ES-I3 (cell line): ENCODE data around the gene TBXA2R.
"Not testable (repeated sequence)": the region's sequence is repeated elsewhere in the genome, so short reads cannot be mapped to it uniquely, and the experiment has no call there.

ENCODE experiments used
- H3K36me3 ChIP-seq: 2 replicates; pipeline ENCODE4 v1.6.1; 2013; ENCODE audit warnings: mild to moderate bottlenecking, low read length, control low read depth, moderate library complexity; ENCODE audit not compliant: insufficient read depth
- H3K4me1 ChIP-seq: 2 replicates; pipeline ENCODE4 v1.6.1; 2013; ENCODE audit warnings: mild to moderate bottlenecking, control low read depth, low read length; ENCODE audit not compliant: insufficient read depth
- H3K9ac ChIP-seq: 2 replicates; pipeline ENCODE4 v1.6.1; 2013; ENCODE audit warnings: low read depth, mild to moderate bottlenecking, low read length, moderate library complexity
- H3K9me3 ChIP-seq: 2 replicates; pipeline ENCODE4 v1.6.1; 2013; ENCODE audit warnings: mild to moderate bottlenecking, low read length, moderate library complexity; ENCODE audit not compliant: control insufficient read depth, insufficient read depth

The TBXA2R gene

GRCh38 chr19:3632739-3633558 lies 26.3 kb upstream of the TBXA2R start:
- H3K9ac ChIP-seq: no peak overlapping the region
- no peaks in the 10 kb centered on the region for H3K4me1 ChIP-seq
- no peaks in the 10 kb centered on the region for H3K9me3 ChIP-seq
- peaks cover 3% of the 10 kb centered on the region; the same call in 1 of the 2 replicates for H3K36me3 ChIP-seq

DNA sequence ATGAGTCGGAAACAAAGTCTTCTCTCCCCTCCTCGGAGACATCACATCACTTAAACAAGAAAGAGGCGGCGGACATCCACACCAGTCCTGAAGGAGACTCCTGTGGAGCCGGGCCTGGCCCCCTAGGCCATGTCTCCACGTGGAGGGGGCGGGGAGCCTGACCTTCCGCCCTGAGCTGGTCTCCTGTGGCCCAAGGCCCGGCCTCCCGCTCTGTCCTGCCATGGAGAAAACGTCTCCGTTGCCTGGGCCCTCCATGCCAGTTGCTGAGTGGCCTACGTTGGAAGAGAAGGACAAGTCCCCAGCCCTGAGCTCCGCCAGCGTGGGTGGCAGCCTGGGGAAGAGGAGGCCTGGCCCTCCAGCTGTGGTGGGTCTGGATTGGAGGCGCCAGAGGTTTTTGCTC lies 25.4 kb upstream of the TBXA2R start:
- no peak overlapping the region for H3K9ac ChIP-seq
- H3K36me3 ChIP-seq: peaks cover 3% of the 10 kb centered on the region; the same call in 1 of the 2 replicates
- H3K4me1 ChIP-seq: no peaks in the 10 kb centered on the region
- H3K9me3 ChIP-seq: no peaks in the 10 kb centered on the region

DNA sequence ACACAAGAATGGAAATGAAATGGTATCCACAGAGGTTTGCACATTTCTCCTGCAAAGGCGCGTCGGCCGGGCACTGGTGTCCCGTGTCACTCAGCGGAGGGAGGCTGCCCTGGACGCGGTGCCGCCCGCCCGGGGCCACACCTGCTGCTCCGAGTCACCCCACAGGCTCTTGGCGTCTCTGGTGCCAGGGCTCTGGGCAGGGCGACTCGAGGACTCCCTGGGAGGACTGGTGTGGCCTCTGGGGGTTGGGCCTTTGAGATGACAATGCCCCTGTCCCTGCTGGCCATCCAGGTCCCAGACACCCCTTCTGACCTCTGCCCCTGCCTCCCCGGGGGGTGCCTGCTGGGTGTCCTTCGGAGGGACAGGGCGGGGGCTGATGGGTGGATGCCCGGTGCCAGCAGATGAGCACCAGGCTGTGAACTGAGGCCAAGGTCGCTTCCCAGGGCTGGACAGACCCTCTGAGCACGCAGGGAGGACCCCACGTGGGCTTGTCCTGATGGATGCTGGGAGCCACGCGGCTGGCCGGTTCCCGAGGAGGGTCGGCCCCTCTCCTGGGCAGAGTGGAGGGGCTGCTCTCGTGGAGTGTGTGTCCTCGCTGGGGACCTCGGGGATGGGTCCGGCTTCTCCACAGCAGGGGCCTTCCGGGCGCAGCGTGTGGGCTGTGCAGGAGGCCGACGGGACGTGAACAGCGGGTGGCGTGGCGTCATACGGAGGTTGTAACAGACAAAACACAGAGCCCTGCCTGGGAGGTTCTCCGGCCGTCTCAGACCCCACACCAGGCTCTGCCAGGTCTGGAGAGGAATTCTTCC lies 24.6 kb upstream of the TBXA2R start:
- H3K36me3 ChIP-seq: peaks cover 3% of the 10 kb centered on the region; the same call in 1 of the 2 replicates
- H3K4me1 ChIP-seq: no peaks in the 10 kb centered on the region
- no peak overlapping the region for H3K9ac ChIP-seq
- no peaks in the 10 kb centered on the region for H3K9me3 ChIP-seq

DNA sequence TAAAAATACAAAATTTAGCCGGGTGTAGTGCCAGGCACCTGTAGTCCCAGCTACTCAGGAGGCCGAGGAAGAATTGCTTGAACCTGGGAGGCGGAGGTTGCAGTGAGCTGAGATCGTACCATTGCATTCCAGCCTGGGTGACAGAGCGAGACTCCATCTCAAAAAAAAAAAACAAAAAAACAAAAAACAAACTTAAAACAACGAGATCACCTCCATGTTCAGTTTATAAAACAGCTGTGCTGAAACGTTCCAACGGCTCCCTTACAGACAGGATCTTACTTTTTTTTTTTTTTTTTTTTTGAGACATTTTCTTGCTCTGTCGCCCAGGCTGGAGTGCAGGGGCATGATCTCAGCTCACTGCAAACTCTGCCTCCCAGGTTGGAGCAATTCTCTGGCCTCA lies 22.1 kb upstream of the TBXA2R start:
- not testable (repeated sequence) for H3K9ac ChIP-seq

GRCh38 chr19:3627351-3627723 lies 20.7 kb upstream of the TBXA2R start:
- H3K9ac ChIP-seq: peak overlapping the region; percentile 98; the same call in 1 of the 2 replicates
- H3K9me3 ChIP-seq: no peaks in the 10 kb centered on the region
- H3K36me3 ChIP-seq: peaks cover 2% of the 10 kb centered on the region; the same call in 1 of the 2 replicates
- H3K4me1 ChIP-seq: no peaks in the 10 kb centered on the region

More for the DNA sequence above, 22.1 kb upstream of the TBXA2R start:
- H3K9me3 ChIP-seq, H3K36me3 ChIP-seq, H3K4me1 ChIP-seq: not testable (repeated sequence)

GRCh38 chr19:3626473-3627350 lies 20.0 kb upstream of the TBXA2R start, which contains the start of gene CACTIN:
TSS of gene CACTIN (minus strand) at chr19:3626790. CDS start at chr19:3626762, 28 bp downstream.
- H3K9me3 ChIP-seq: no peaks in the 10 kb centered on the region
- no peaks in the 10 kb centered on the region; the same call in 1 of the 2 replicates for H3K36me3 ChIP-seq
- no peaks in the 10 kb centered on the region for H3K4me1 ChIP-seq
- H3K9ac ChIP-seq: peak within 1 kb of the TSS; percentile 98

GRCh38 chr19:3625996-3626472 lies 19.4 kb upstream of the TBXA2R start:
- Histone ChIP-seq H3K9ac (peak overlapping the region; percentile 98), H3K4me1 (no peaks in the 10 kb centered on the region), H3K9me3 (no peaks in the 10 kb centered on the region), H3K36me3 (no peaks in the 10 kb centered on the region)

GRCh38 chr19:3623716-3624115 lies 17.0 kb upstream of the TBXA2R start:
- Histone ChIP-seq H3K36me3 (no peaks in the 10 kb centered on the region), H3K9me3 (no peaks in the 10 kb centered on the region), H3K4me1 (no peaks in the 10 kb centered on the region), H3K9ac (no peak overlapping the region)

DNA sequence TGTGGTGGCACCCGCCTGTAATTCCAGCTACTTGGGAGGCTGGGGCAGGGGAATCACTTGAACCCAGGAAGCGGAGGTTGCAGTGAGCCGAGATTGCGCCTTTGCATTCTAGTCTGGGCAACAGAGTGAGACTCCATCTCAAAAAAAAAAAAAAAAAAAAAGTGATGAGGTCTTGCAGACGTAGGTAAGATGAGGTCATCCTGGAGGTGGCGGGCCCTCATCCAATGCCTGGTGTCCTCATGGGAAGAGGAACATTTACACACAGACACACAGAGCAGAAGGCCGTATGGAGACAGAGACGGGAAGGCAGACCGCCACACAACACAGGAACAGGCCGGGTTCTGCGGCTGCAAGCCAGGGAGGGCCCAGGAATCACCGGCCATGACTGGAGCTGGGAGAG lies 15.5 kb upstream of the TBXA2R start:
- H3K36me3 ChIP-seq: no peaks in the 10 kb centered on the region
- H3K9ac ChIP-seq: no peak overlapping the region
- H3K4me1 ChIP-seq: peaks cover 3% of the 10 kb centered on the region; the same call in 1 of the 2 replicates
- H3K9me3 ChIP-seq: no peaks in the 10 kb centered on the region

GRCh38 chr19:3621689-3622088 lies 15.0 kb upstream of the TBXA2R start:
- Histone ChIP-seq H3K9ac (no peak overlapping the region), H3K36me3 (no peaks in the 10 kb centered on the region), H3K4me1 (peaks cover 3% of the 10 kb centered on the region; the same call in 1 of the 2 replicates), H3K9me3 (no peaks in the 10 kb centered on the region)

DNA sequence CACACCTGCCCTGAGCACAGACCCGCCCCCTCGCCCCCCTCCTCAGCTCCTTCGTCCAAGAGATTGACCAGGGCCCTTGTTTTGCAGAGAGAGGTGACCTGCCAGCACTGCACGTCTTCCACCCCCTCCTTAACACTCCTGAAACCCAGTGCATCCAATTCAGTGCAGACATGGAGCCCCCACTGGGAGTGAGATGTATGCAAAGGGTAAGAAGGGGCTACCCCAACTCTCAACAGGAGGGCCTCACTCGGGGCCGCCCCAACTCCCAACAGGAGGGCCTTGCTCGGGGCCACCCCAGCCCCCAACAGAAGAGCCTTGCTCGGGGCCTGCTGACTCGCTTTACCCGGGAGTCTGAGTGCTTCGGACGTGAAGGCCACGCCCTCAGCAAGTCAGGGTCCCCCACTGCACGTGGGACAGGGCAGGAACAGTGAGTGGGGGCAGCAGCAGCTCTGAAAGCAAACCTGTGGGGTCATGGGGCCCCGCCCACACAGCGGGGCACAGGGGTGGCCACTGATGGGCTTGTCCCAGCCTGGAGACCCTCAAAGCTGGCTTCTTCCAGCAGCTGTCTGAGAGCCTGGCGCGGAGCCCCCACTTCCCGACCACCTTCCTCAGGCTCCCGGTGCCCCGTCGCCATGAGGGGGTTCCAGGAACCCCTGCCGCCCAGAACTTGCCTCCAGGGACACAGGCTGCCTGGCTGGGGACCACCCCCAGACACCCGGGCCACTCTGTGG lies 14.3 kb upstream of the TBXA2R start:
- no peak overlapping the region for H3K9ac ChIP-seq
- H3K9me3 ChIP-seq: no peaks in the 10 kb centered on the region
- peaks cover 3% of the 10 kb centered on the region; the same call in 1 of the 2 replicates for H3K4me1 ChIP-seq
- H3K36me3 ChIP-seq: no peaks in the 10 kb centered on the region

GRCh38 chr19:3620145-3620816 lies 13.6 kb upstream of the TBXA2R start:
- no peak overlapping the region for H3K9ac ChIP-seq
- H3K9me3 ChIP-seq: no peaks in the 10 kb centered on the region
- H3K36me3 ChIP-seq: no peaks in the 10 kb centered on the region
- H3K4me1 ChIP-seq: peaks cover 3% of the 10 kb centered on the region; the same call in 1 of the 2 replicates

GRCh38 chr19:3619631-3620012 lies 12.9 kb upstream of the TBXA2R start:
- Histone ChIP-seq H3K9ac (no peak overlapping the region), H3K4me1 (peaks cover 3% of the 10 kb centered on the region; the same call in 1 of the 2 replicates), H3K36me3 (no peaks in the 10 kb centered on the region), H3K9me3 (no peaks in the 10 kb centered on the region)
